HuH-7.5 (cell line): ENCODE measurements around the gene SREBF2.
"Not testable (repeated sequence)": the region's sequence is repeated elsewhere in the genome, so short reads cannot be mapped to it uniquely, and the experiment has no call there.

Experiments used
- DNase-seq: peaks from one replicate; pipeline ENCODE4 v3.0.0; 2011; ENCODE audit warnings: low spot score

Gene SREBF2

DNA sequence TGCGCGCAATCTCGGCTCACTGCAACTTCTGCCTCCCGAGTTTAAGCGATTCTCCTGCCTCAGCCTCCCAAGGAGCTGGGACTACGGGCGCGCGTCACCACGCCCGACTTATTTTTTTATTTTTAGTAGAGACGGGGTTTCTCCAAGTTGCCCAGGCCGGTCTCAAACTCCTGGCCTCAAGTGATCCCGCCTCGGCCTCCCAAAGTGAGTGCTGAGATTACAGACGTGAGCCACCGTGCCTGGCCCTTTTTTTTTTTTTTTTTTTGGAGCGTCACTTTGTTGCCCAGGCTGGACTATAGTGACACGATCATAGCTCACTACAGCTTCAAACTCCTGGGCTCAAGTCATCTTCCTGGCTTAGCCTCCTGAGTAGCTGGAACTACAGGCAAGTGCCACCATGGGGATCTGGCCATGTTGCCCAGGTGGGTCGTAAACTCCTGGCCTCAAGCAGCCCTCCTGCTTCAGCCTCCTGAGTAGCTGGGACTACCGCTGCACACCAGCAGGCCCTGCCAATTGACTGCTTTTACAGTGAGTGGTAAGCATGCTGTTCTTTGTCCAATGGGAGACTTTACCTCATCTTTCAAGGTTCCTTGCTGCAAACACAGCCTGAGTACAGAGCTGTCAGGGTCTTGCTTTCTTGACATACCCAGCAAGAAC, 114.6 kb downstream of the SREBF2 start:
- no peak for DNase-seq

- no peak for DNase-seq
These were observed 115.2 kb downstream of the SREBF2 start for GRCh38 chr22:41948142-41948541.

GRCh38 chr22:41948928-41949296, 116.0 kb downstream of the SREBF2 start:
- not testable (repeated sequence) for DNase-seq

DNA sequence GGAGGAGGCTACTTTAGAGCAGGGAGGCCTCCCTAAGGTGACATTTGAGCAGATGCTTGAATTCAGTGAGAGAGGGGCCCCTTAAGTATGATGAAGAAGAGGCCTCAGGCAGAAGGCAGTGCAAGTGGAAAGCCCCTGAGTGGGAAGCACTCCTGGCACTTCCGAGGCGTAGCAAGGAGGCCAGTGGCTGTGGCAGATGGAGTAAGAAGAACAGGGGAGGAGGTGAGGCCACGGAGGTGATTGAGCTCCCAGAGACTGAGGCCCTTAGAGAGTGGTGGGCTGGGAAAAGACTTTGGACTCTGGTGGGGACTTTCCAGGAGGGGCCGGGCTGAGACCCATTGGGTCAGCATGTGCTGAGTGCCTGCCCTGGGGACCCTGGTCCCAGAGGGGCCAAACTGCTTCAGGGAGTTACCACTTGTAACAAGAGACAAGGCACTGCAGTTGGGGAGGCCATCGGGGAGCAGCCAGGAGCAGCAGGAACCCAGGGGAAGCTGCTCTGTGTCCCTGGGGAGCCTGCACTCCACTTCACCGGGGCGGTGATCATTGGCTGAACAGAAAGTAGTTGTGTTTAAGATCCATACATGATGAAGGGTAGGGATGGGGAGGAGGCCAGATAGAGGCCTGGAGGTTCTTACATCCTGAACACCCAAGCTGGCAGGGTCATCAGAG, 116.5 kb downstream of the SREBF2 start:
- no peak for DNase-seq

DNA sequence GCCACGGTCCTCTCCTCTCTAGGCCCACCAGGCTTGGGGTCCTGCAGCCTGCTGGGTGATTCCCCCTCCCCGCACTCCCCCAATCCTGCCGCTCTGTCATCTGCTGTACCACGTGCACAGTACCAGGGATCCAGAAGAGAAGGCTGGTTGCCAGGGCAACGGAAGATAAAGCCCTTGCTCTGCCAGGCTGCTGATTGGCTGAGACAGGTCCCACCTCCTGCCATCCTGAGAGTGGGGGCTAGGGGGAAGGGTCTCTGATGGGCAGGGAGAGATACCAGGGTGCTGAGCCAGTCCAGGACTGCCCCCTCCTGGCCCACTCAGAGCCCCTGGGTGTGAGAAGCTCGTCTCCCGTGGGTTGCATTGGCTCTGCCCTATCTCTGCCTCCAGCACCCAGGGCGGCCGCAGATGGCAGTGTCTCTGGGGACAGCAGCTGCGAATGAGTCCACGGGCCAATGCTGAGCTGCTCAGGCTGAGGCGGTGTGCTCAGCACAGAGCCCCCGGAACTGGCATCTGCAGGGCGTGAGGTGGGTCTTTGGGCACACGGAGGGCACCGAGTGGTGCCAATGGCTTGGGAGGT, 119.1 kb downstream of the SREBF2 start, which contains the start of gene SMIM45:
Gene SMIM45 (plus strand): TSS at position 253 of the 577 bp plus-strand sequence.
- no peak for DNase-seq

DNA sequence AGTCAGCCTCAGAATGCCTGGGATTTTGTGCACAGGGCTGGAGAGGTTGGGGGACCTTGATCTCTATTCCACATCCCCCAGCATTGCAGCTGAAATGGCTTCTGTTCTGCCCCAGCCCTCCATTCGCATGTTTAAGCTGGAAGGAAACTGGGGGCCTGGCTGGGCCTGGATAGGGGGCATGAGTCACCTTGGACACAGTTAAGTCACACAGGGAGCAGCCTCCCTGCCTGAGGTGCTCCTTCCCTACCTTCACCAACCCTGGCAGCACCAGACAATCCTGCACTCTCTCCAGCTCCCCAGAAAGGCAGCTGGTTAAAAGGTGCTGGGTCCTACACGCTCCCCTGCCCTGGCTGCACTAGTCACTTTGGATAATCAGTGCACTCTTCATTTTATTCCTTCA, 119.8 kb downstream of the SREBF2 start:
- DNase-seq: no peak
